NCI-H82 treated with DMSO at 0.1 percent for 48 hours (cell line): Measurements from ENCODE around the gene BOK.

Experiments
- DNase-seq: peaks from one replicate; lab custom pipeline; 2025; ENCODE audit not compliant: unreplicated experiment; lab: John Stamatoyannopoulos, UW

The BOK gene

DNA sequence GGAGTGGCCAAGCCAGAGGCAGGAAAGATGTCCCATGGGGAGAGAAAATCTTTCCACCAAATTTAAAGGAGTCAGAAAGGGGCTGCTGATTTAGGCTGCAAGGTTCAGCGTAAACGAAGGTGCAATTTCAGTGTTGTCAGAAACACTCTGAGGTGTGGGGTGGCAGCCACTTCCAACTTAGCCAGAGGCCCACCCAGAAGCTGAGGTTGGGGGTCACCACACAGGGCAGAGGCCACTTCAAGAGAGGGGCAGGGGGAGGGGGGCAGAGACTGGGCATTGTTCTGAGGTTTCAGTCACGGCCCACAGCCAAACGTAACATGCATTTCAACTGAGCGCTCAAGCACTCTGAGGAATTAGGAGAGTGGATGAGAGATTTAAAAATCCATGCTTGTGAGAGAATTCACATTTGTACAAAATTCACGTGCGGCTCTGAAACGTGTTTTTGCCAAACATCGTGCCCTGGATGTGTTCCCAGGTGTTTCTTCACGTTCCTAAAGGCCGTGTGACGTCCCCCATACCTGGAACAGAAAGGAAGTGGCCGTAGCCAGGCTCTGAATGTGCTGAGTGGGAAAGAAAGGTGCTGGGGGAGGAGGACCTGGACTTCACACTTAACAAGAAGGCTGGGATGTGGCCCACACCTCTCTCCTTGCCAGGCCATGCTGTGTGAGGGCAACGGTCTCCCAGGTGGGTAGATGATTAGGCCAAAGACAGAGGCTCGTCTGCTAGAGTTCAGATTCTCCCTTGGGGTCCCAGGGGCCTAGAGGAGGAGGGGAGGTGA lies 19.5 kb upstream of the BOK start:
- DNase-seq, result no peak

DNA sequence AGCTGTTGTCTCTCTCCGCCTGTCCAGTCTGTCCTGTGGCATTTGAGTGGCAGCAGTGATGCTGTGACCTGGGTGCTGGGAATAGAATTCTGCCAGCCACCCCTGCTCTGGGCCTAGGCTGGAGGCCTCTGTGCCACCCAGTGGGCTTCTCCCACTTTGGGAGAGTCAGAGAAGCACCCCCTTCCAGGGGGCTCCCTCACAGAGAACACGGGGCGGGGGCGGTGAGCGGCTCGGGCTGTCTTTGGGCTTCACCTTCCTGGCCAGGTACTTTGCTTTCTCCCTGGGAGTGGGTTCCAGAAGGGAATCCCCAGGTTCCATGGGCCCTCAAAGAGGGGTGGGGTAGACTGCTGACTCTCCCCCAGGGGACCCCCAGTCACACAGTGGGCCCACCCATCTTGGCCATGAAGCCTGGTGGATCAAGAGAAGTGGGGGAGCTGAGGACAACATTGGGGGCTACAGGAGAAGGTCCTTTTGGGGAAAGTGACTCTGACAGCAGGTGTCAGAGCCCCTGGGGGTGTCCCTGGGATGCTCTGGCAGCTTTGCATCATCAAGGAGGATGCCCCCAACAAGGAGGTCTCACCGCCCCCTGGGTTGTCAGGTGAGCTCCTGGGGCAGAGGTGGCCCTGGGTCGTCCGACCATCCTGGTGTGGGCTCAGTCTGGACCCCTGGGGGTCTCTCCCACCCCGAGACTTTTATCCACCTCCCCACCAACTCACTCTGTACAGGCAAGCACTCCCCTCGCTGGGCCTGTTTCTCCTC lies 18.8 kb upstream of the BOK start:
- no peak for DNase-seq

DNA sequence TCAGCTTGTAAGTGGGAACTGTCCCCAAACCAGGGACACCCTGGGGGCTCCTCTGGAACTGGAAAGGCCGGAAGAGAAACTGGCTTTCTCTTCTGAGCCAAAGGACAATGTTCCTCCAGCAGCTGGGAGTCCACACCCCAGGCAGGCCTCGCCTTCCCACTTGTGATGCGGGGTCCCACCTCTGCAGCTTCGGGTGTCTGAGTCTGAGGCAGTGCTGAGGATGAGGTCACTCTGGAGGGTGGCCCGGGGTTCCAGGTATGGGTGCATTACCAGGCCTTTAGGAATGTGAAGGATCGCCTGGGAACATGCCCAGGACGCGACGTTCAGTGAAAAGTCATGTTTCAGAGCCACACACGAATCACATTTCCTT lies 18.2 kb upstream of the BOK start:
- DNase-seq, result no peak

DNA sequence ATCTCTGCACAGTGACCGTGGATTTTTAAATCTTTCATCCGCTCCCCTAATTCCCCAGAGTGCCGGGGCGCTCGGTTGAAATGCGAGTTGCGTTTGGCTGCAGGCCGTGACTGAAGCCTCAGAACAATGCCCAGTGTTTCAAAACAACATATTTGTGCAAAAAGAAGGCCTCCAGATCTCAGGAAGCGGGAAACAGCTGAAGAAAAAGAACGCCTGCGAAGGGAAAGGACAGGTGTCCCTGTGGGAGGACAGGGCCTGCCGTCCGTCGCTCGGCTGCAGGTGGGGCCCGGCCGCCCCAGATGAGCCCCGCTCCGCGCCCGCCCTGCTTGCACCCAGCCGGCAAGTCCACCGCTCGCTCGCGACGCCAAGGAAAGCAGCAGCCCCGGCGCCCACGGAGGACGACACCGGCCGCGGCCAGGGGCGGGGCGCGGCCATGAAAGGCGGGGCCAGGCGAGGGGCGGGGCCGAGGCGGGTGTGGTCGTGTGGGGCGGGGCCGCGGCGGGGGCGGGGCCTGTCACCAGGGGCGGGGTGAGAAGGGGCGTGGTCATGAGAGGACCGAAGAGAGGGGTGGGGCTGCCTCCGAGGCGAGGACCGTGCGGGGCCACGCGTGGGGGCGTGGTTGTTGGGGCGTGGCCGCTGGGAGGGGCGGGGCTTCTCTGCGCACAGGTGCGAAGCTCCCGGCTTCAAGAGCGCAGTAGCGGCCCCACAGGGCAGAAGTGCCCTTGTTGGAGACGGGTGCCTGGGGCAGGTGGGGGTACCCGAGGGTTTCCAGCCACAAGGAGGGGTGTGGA lies 17.6 kb upstream of the BOK start:
- DNase-seq, result no peak

DNA sequence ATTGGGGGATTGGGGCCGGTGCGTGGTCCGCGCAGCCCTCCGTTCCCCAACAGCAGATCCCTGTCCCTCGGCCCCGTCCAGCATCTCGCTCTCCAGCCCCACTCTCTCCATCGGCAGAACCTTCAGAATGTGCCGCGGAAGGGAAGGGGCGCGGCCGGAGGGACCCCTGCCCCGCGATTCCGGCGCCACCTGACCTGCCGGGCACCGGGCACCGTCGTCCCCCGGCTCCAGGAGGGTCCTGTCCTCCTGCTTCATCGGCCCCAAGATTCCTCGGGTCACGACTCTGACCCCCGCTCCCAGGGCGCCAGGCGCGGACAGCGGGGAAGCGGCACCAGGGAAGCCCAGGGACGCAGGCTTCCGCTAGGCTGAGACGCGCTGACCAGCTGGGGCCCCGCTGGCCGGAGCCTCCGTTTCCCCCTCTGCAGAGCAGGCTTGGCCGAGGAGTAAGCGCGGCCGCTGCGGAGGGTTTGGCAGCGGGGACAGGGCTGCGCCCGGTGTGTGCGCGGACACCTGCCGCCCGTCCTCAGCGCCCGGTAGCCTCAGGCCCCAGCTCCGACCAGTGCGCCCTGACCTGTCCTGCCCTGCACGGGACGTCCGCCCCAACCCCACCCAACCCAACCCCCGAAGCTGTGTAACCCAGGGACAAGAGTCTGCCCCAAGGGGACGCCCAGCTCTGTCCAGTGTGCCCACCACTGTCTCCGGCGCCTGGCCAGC lies 16.8 kb upstream of the BOK start:
- no peak for DNase-seq

DNA sequence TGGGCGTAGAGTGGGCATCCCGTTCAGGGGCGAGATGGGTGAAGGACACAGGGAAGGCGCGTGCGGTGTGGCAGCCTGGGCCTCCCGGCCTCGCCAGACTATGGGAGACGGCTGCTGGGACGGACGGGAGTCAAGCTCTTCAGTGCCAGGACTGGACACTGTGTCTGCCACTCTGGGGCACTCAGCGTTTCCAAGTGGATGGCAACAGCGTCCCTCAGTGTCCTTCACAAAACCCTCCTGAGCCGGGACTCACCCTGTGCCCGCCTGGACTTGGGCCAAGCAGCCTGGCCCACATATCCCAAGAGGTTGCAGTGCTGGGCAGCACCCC lies 16.3 kb upstream of the BOK start:
- DNase-seq, result no peak

DNA sequence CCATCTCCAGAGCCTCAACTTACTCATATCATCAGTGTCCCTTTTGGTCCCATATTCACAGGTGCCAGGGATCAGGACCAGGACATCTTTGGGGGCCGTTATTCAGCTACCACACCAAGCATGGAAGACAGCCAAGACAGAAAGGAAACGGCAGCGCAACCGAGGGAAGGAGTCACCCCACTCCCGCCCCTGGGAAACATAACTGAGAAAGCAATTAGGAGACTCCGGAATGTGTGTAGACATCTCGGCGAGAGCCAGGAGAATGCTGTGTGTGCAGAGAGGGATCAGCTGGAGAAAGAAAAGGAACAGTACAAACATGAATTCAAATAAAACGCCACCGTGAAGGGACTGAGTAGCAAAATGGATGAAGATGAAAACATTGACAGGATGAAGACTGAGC lies 13.4 kb upstream of the BOK start:
- DNase-seq, result no peak

DNA sequence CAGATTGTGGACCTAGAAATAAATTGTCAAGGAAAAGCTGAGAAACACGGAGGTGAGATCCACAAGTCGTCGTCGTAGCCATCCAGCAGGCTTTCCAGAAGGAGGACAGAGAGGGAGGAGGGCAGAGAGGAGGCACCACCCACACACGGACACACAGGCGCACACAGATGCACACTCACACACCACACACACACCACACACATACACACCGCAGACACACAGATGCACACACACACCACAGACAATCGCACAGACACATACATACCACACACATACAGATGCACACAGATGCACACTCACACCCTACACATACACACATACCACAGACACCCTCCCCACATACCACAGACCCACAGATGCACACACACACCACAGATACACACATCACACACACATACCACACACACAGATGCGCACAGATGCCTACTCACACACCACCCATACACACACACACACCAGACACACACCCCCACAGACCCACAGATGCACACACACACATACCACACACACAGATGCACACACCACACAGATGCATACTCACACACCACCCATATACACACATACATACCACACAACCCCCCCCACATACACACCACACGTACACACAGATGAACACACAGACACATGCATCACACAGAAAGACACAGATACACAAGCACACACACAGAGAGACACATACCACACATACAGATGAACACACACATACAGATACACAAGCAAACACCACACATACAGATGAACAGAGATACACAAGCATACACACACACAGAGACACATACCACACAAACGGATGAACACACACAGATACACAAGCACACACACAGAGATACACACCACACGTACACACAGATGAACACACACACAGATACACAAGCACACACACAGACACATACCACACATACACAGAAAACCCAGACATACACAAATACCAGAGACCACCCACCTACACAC lies 12.7 kb upstream of the BOK start:
- DNase-seq, result no peak

DNA sequence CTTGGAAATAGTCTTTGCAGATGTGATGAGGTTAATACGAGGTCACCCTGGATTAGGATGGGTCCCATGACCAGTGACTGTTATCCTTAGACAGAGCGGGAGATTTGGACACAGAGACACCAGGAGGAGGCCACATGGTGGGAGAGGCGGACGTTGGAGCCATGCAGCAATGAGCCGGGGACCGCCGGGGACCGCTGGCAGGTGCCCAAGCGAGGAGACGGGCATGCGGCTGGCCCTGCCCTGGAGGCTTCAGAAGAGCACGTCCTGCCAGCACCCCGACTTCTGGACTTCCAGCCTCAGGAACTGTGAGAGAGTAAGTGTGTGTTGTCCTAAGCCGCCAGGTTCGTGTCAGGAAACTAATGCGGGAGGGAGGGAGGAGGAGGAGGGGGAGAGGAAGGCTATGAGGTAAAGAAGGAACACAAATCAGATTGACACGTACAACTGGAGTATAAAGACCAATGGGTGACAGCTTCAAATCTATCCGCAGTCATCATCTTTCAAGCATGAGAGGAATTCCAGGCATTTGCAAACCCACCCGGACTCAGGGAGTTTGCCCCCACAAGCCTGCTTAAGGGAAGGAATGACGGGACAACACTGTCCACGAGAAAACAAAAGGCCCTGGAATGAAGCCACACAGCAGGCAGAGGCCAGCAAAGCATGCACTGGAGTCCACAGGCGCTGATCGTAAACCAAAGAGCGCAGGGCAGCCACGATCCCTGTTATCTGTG lies 11.6 kb upstream of the BOK start:
- no peak for DNase-seq

DNA sequence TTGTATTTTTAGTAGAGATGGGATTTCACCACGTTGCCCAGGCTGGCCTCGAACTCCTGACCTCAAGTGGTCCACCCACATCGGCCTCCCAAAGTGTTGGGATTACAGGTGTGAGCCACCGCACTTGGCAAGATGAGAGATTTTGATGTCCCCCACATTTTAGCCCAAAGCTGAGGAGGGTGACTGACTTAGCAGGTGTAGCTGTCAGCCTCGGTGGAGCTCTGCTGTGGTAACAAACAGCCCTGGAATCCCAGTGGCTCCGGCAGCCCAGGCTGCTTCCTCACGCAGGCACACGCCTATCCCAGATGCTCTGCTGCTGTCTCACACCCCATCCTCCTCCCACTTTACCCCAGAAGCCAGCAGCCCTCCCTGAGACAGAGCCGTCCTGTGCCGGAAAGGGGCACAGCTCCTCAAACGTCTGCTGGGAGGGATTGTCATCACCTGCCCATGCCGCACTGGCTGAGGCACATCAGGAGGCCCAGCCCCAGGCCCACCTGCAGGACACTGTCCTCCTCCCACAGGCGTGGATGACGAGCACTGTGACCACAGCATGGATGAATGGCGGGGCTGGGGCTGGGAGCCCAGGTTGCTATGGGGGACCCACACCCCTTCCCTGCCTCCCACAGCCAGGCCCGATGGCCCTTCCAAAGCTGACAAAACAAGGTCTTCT lies 10.6 kb upstream of the BOK start:
- no peak for DNase-seq

DNA sequence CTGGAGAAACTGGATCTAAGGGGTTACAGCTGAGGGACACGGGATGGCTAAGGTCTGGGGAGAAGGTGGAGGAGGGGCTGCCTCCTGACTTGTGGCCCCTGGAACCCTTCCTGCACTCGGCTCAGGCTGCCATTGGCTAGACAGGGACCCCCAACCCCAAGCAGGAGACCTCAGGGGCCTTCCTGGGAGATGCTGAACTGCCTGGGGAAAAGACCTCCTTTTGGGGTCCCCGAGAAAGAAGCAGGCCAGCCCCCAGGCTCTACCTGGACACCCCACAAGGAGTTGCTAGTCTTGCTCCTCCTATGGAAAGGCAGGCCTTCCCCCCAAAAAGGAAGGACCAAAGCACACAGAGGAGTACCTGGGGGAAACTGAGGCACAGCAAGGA lies 10.1 kb upstream of the BOK start:
- DNase-seq, result no peak

DNA sequence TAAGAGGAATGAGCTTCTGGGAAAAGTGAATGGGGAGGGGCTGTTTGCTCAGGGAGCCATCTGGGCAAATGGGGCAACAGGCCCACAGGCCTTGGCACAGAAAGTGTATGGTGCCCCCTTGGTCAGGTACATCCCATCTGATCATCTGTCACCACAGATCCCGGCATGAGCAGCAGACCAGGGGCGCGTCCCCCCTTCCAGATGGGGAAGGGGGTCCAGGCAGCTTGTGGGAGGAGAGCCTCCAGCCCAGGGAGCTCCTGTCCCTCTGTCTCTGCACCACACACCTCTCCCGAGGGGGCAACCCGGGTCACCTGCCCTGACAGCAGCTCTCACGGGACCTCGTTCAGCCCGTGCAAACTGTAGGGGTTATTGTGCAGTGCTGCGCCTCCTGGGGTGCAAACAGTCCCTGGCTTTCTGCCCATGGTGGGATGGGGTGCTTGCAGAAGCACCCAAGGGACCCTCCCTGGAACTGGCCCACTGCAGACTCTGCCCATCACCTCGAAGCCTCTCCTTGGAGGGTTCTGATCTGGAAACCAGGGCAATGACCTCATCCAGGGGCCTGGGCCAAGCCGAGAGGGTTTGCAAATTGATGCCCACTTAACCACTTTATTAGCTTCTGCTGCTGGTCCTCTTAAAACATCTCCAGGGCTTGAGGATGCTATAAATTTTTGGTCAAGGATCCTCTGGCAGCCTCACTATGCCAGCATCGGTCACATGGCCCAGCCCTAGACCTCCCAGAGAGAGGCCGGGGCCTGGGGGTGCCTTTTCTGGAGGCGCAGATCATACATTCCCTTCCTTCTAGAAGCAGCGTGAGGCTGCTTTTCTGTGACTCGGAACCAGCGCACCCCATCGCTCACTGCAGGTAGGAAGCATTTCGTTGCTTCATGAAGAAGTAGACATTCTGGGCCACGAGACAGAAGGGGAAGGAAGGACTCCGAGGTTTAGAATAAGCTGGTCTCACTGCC lies 7.6 kb upstream of the BOK start:
- no peak for DNase-seq

DNA sequence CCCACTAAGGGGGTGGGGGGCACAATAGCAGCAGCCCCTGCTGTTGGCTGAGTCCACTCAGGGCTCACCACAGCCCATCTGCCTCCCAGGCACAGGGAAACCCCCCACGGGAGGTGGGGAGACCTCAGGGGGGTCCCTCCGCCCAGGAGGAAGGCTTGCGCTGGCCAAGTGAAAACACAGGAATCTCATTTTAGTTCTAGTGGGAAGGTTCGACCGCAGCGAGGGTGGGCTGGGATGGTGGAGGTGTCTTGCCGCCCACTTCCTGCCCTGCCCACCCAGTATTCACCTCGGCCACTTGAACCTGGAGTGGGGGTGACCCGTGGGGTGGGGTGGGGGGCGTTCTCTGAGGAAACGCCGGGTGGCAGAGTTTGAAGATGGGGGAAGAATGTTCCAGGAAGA lies 6.9 kb upstream of the BOK start:
- no peak for DNase-seq

DNA sequence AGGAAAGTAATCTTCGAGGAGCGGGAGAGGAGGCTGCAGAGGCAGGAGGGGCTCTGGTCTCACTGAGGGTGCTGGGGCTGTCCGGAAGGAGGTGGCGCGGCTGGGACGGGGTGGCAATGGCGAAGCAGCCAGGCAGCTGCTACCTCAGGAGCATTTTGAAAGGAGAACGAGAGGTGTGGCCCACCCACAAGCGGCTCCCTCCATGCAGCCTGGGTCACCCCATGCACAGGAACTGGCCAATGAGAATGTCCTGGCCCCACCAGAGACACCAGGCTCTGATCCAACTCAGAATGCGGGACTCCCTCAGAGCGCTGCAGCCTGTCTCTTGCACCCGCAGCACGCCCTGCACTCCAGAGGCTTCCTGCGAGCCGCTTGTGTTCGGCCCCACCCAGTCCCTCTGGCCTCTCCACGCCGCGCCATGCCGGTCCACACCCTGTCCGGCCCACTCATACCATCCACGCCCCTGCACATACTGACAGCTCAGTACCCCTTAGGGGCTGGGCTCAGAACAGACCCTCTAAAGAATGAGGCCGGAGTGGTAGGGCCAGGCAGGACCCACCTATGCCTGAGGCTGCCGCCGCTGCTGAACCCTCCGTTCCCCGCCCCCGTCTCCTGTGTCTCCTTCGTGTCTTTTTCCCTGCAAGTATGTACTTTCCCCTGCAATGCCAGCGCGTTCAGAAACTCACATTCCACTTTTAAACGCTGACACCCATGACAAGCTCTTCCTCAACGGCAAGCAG lies 6.4 kb upstream of the BOK start:
- no peak for DNase-seq

DNA sequence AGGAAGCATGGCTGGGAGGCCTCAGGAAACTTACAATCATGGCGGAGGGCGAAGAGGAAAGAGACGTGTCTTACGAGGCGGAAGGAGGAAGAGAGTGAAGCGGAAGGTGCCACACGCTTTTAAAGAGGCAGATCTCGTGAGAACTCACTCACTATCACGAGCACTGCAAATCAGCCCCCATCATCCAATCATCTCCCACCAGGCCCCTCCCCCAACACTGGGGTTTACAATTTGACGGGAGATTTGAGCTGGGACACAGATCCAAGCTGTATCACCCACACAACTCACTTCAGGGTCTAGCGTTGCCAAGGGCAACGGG lies 5.1 kb upstream of the BOK start:
- no peak for DNase-seq

DNA sequence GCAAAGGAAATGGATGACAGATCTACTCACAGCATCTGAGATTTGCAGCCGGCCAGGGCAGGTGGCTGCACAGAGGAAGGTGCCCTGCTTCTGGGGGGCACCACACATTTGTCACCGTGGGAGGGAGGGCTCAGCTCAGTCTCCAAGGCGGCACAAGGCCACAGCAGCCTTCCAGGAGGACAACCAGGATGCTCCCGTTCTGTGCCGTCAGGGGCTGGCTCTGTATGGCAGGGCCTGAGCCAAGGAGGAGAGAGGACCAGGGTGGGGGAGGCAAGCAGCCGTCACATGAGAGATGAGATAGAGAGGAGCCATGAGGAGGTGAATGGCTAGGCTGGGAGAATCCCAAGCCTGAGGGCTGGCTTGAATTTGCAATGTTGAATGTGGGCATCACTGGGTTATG lies 4.6 kb upstream of the BOK start:
- no peak for DNase-seq

DNA sequence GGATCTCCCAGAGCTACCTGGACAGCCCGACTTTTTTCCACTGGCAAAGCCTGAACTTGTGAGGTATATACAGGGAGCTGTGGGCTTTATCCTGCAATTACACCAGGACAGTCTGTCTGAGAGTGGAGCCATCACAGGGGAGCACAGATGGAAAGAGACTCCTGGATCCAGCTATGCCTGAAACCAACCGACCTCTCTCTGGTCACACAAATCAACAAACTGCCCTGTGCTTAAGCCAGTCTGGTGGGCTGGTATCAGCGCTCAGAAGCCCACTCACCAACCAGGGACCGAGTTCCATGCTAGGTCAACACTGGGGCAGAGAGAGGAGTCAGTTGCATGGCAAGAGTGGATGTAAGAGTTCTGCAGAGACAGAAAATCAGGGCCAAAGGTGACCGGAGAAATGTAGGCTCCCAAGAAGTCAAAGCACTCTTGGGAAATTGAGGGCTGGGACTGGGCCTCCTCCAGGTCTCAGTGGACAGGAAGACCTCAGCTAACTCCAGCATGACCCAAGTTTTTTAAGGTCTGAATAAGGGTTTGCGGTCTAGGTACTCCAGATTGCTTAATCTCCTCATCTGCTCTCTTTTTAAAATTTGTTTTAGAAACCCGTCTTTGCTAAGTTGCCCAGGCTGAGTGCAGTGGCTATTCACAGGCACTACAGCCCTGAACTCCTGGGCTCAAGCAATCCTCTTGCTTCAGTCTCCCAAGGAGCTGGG lies 3.8 kb upstream of the BOK start:
- DNase-seq, result no peak
